Gastrocnemius medialis (tissue), 4 donors: ENCODE data around the gene RANBP10. TPM values are rescaled to one million over a fixed set of nuclear protein-coding genes. Genes with fewer than 3 reads are reported as not detected.
A peak's percentile ranks its signal among the peaks of the same experiment; 100 is the strongest.

Experiments
- ATAC-seq, 2 donors: fragments of 150-250 bp; one replicate each; pipeline ENCODE4 v1.9.1; 2016
- DNase-seq, 2 donors: peaks; one replicate each; pipeline ENCODE4 v3.0.0-alpha.2; 2019
- H3K27ac ChIP-seq, 4 donors: fragments of 200-600 bp; sonication (generic); 1 replicate in 1 of 4; 2 replicates in 3 of 4; pipeline ENCODE4 v1.5.1; 2016 to 2018; ENCODE audit warnings: mild to moderate bottlenecking in 2 of 4, moderate library complexity in 1 of 4
- H3K27me3 ChIP-seq, 3 donors: fragments of 200-600 bp; sonication (generic) in 2 of 3; 1 replicate in 1 of 3; 2 replicates in 2 of 3; pipeline versions ENCODE4 v1.5.1 to v1.6.0; 2016 to 2019; ENCODE audit warnings: mild to moderate bottlenecking in 1 of 3, moderate library complexity in 1 of 3
- H3K36me3 ChIP-seq, 2 donors: fragments of 200-600 bp; sonication (generic) in 1 of 2; one replicate each; pipeline ENCODE4 v1.5.1; 2017 to 2018
- H3K4me1 ChIP-seq, 2 donors: fragments of 200-600 bp; sonication (generic) in 1 of 2; one replicate each; pipeline ENCODE4 v1.5.1; 2016 to 2017; ENCODE audit warnings: mild to moderate bottlenecking in 2 of 2
- H3K4me3 ChIP-seq, 4 donors: fragments of 200-600 bp; sonication (generic) in 3 of 4; 1 replicate in 1 of 4; 2 replicates in 3 of 4; pipeline ENCODE4 v1.5.1; 2016 to 2019; ENCODE audit warnings: mild to moderate bottlenecking in 2 of 4
- H3K9me3 ChIP-seq, 3 donors: fragments of 200-600 bp; sonication (generic) in 2 of 3; 1 replicate in 1 of 3; 2 replicates in 2 of 3; pipeline ENCODE4 v1.5.1; 2016 to 2019
- POLR2A ChIP-seq, 2 donors: fragments of 450-650 bp; IDR thresholded peaks; one replicate each; pipeline ENCODE4 v1.6.1; 2017; ENCODE audit warnings: antibody characterized with exemption in 2 of 2, mild to moderate bottlenecking in 2 of 2, moderate library complexity in 2 of 2
- in situ Hi-C, 4 donors: fragments of 200-750 bp; cut with MboI; loops; one replicate each; pipeline versions ENCODE4 v1.15.0 to v1.8.0; 2017; ENCODE audit warnings: low sequenced_read_pairs in 4 of 4
- intact Hi-C: fragments of 100-400 bp; cut with DNase I; formaldehyde crosslinking; loops from one replicate; pipeline ENCODE4 v1.15.1; 2023; ENCODE audit warnings: low total_unique reads
- total RNA-seq, 4 donors: library from RNA; depleted of rRNA; stranded (reverse); fragments of >200 nt; gene quantifications; one replicate each; pipeline versions ENCODE4 v1.1.0 to v1.2.3, GENCODE V29; 2016
- TF ChIP-seq, protein P1 (sequence below), 5 experiments: fragments of 450-650 bp in 3 of 5; fragments of 200-600 bp in 2 of 5; sonication (generic) in 2 of 5; IDR thresholded peaks in 4 of 5; conservative IDR thresholded peaks in 1 of 5; 1 replicate in 4 of 5; 2 replicates in 1 of 5; pipeline ENCODE4 v1.5.1; 2016 to 2019; ENCODE audit warnings: antibody characterized with exemption in 5 of 5, mild to moderate bottlenecking in 3 of 5, moderate library complexity in 3 of 5

The RANBP10 gene
- total RNA-seq, 4 donors from 2014 or later, result 12.6 to 46.6 (median 14.8) TPM

DNA sequence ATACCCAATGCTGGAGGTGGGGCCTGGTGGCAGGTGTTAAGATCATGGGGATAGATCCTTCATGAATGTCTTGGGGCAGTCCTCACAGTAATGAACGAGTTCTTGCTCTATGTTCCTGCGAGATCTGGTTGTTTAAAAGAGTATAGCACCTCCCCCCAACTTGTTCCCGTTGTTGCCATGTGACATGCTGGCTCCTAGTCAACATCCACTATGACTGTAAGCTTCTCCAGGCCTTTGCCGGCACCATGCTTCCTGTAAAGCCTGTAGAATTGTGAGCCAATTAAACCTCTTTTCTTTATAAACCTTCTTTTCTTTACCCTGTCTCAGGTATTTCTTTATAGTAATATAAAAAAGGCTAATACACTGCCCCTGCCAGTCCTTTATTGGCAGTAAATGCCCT lies 33.3 kb downstream of the RANBP10 start:
- peaks cover 24 to 31% of the 10 kb centered on the region in 2 donors for H3K4me1 ChIP-seq
- TF ChIP-seq POLR2A (IDR thresholded peaks at IDR 0.05), result no peak
- TF ChIP-seq, protein P1, sequence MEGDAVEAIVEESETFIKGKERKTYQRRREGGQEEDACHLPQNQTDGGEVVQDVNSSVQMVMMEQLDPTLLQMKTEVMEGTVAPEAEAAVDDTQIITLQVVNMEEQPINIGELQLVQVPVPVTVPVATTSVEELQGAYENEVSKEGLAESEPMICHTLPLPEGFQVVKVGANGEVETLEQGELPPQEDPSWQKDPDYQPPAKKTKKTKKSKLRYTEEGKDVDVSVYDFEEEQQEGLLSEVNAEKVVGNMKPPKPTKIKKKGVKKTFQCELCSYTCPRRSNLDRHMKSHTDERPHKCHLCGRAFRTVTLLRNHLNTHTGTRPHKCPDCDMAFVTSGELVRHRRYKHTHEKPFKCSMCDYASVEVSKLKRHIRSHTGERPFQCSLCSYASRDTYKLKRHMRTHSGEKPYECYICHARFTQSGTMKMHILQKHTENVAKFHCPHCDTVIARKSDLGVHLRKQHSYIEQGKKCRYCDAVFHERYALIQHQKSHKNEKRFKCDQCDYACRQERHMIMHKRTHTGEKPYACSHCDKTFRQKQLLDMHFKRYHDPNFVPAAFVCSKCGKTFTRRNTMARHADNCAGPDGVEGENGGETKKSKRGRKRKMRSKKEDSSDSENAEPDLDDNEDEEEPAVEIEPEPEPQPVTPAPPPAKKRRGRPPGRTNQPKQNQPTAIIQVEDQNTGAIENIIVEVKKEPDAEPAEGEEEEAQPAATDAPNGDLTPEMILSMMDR (IDR thresholded peaks at IDR 0.05 in 4 of 5, conservative IDR thresholded peaks at IDR 0.05 in 1 of 5), result no peak
- DNase-seq, result peak; percentile 33 to 65
- no peak overlapping the region for H3K4me3 ChIP-seq
- peak overlapping the region; percentile 64 to 82 (median 74) for H3K27ac ChIP-seq
- peaks cover 0 to 7% of the 10 kb centered on the region in 2 donors for H3K36me3 ChIP-seq
- ATAC-seq, result peak; percentile 79 to 83
- no peaks in the 10 kb centered on the region for H3K9me3 ChIP-seq
- in situ Hi-C loops (no loop called here), intact Hi-C loops (loop anchor here (5.0 kb wide), 1 partner anchor 56 kb away; the partner anchor contains the start of gene GFOD2)
- no peaks in the 10 kb centered on the region for H3K27me3 ChIP-seq

DNA sequence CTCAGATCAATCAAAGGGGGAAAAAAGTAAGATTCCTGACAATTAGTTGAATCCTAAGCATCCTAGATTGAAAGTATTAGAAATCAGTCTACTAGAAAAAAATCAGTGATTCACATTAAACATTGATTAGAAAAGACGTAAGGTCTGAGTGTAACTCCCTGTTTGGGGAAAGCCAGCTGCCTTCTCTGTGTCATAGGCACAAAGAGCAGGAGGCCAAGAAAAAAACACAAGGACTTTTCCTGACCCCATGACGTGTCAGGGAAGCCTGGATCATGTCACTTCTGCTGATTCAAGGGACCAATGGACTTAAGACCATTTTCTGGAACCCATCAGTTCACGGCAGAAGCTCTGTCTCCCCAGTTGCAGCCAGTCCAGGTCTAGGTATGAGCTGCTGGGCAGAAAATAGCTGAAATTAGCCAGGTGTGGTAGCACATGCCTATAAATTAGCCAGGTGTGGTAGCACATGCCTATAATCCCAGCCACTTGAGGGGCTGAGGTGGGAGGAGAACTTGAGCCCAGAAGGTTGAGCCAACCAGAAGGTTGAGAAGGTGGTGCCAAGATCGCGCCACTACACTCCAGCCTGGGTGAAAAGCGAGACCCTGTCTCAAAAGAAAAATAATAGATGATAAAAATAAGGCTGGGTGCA lies 35.9 kb downstream of the RANBP10 start:
- DNase-seq, result no peak
- Histone ChIP-seq H3K36me3 (peaks cover 0 to 7% of the 10 kb centered on the region in 2 donors), H3K27ac (no peak overlapping the region), H3K4me3 (no peak overlapping the region), H3K4me1 (peaks cover 32 to 44% of the 10 kb centered on the region in 2 donors), H3K9me3 (no peaks in the 10 kb centered on the region), H3K27me3 (no peaks in the 10 kb centered on the region)
- no peak for TF ChIP-seq POLR2A (IDR thresholded peaks at IDR 0.05)
- TF ChIP-seq, protein P1 (IDR thresholded peaks at IDR 0.05 in 4 of 5, conservative IDR thresholded peaks at IDR 0.05 in 1 of 5), result no peak
- in situ Hi-C loops, result no loop called here
- ATAC-seq, result no peak
- intact Hi-C loops, result loop anchor here (5.0 kb wide), 1 partner anchor 53 kb away; the partner anchor contains the start of gene GFOD2

DNA sequence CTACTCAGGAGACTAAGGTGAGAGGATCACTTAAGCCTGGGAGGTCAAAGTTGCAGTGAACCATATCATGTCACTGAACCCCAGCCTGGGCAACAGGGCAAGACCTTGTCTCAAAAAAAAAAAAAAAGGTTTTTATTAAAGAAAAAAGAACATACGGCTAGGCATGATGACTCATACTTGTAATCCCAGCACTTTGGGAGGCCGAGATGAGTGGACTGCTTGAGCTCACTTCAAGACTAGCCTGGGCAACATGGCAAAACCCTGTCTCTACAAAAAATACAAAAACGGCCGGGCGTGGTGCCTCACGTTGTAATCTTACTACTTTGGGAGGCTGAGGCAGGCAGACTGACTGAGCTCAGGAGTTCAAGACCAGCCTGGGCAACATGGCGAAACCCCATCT lies 38.4 kb downstream of the RANBP10 start:
- ATAC-seq (no peak), DNase-seq (no peak)
- Histone ChIP-seq H3K4me1 (peaks cover 16 to 26% of the 10 kb centered on the region in 2 donors), H3K9me3 (no peaks in the 10 kb centered on the region), H3K27me3 (no peaks in the 10 kb centered on the region), H3K27ac (no peak overlapping the region), H3K36me3 (peaks cover 0 to 7% of the 10 kb centered on the region in 2 donors), H3K4me3 (no peak overlapping the region)
- intact Hi-C loops, result no loop called here
- in situ Hi-C loops, result no loop called here
- TF ChIP-seq, protein P1 (IDR thresholded peaks at IDR 0.05 in 4 of 5, conservative IDR thresholded peaks at IDR 0.05 in 1 of 5), result no peak
- TF ChIP-seq POLR2A (IDR thresholded peaks at IDR 0.05), result no peak

DNA sequence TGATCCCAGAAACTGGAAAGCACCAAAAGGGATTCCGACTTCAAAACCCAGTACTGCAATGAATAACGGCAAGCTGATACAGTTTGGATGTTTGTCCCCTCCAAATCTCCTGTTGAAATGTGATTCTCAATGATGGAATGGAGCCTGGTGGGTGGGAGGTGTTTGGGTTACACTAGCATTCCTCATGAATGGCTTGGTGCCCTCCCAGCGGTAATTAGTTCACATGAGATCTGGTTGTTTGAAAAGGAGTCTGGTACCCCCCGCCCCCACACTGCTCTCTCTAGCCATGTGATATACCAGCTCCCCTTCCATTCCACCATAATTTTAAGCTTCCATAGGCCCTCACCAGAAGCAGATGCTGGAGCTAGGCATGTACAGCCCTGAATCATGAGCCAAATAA lies 40.1 kb downstream of the RANBP10 start:
- in situ Hi-C loops (no loop called here), intact Hi-C loops (no loop called here)
- TF ChIP-seq POLR2A (IDR thresholded peaks at IDR 0.05), result no peak
- TF ChIP-seq, protein P1 (IDR thresholded peaks at IDR 0.05 in 4 of 5, conservative IDR thresholded peaks at IDR 0.05 in 1 of 5), result no peak
- Histone ChIP-seq H3K36me3 (peaks cover 0 to 7% of the 10 kb centered on the region in 2 donors), H3K4me1 (peaks cover 13 to 16% of the 10 kb centered on the region in 2 donors), H3K4me3 (no peak overlapping the region), H3K27ac (peak overlapping the region in 1 of 4 donors; percentile 19), H3K27me3 (no peaks in the 10 kb centered on the region), H3K9me3 (no peaks in the 10 kb centered on the region)
- ATAC-seq (no peak), DNase-seq (no peak)
